HepG2 (cell line): ENCODE data around the gene RPLP2. TPM values are rescaled to one million over a fixed set of nuclear protein-coding genes. Genes with fewer than 3 reads are reported as not detected.

Source experiments
- FLYWCH1 ChIP-seq: sonication (generic); formaldehyde crosslinking; IDR thresholded peaks from 2 replicates; pipeline ENCODE4 v1.8.1; 2023; ENCODE audit warnings: mild to moderate bottlenecking, missing genetic modification reagents
- GABPA ChIP-seq, 2 experiments: IDR thresholded peaks; 2 replicates each; pipeline ENCODE4 v1.6.1; 2011 to 2016; ENCODE audit warnings: low read depth in 2 of 2, low read length in 1 of 2, missing biosample characterization in 1 of 2, missing genetic modification characterization in 1 of 2
- GTF3A ChIP-seq: sonication (generic); formaldehyde crosslinking; conservative IDR thresholded peaks from 2 replicates; pipeline ENCODE4 v1.4.0; 2020; ENCODE audit warnings: mild to moderate bottlenecking, missing genetic modification reagents
- JDP2 ChIP-seq: sonication (generic); formaldehyde crosslinking; IDR thresholded peaks from 2 replicates; pipeline ENCODE4 v1.8.1; 2022; ENCODE audit warnings: missing genetic modification reagents, borderline replicate concordance
- NFE2 ChIP-seq: sonication (generic); formaldehyde crosslinking; IDR thresholded peaks from 2 replicates; pipeline ENCODE4 v1.4.0; 2020; ENCODE audit warnings: missing genetic modification reagents
- RAD21 ChIP-seq: fragments of 450-650 bp; formaldehyde crosslinking; IDR thresholded peaks from 2 replicates; pipeline ENCODE4 v1.5.0; 2020; ENCODE audit warnings: mild to moderate bottlenecking
- SALL1 ChIP-seq: sonication (generic); formaldehyde crosslinking; IDR thresholded peaks from 2 replicates; pipeline ENCODE4 v1.8.0; 2022; ENCODE audit warnings: mild to moderate bottlenecking, missing genetic modification reagents
- SIN3A ChIP-seq: IDR thresholded peaks from 2 replicates; pipeline ENCODE4 v1.6.1; 2011; ENCODE audit warnings: low read depth, mild to moderate bottlenecking, control low read depth, low read length, borderline replicate concordance
- ZFP90 ChIP-seq: sonication (generic); formaldehyde crosslinking; IDR thresholded peaks from 2 replicates; pipeline ENCODE4 v1.8.0; 2022; ENCODE audit warnings: missing genetic modification reagents, mild to moderate bottlenecking, inconsistent platforms, borderline replicate concordance
- ZNF329 ChIP-seq: sonication (generic); formaldehyde crosslinking; IDR thresholded peaks from 2 replicates; pipeline ENCODE4 v1.9.0; 2021; ENCODE audit warnings: low read depth, mild to moderate bottlenecking, missing genetic modification reagents
- ZNF557 ChIP-seq: sonication (generic); formaldehyde crosslinking; IDR thresholded peaks from 2 replicates; pipeline ENCODE4 v1.4.0; 2020; ENCODE audit warnings: missing genetic modification reagents
- ZNF724P ChIP-seq: sonication (generic); formaldehyde crosslinking; IDR thresholded peaks from 2 replicates; pipeline ENCODE4 v1.8.0; 2022; ENCODE audit warnings: missing genetic modification reagents, borderline replicate concordance
- ZNF773 ChIP-seq: sonication (generic); formaldehyde crosslinking; IDR thresholded peaks from 2 replicates; pipeline ENCODE4 v1.4.0; 2020; ENCODE audit warnings: missing genetic modification reagents, borderline replicate concordance
- ZNF776 ChIP-seq: sonication (generic); formaldehyde crosslinking; IDR thresholded peaks from 2 replicates; pipeline ENCODE4 v1.4.0; 2020; ENCODE audit warnings: mild to moderate bottlenecking, missing genetic modification reagents
- polyA plus RNA-seq, 8 experiments: library from polyadenylated mRNA; depleted of rRNA in 3 of 8; stranded (reverse) in 7 of 8; unstranded in 1 of 8; fragments of >200 nt; fragmentation: Illumina TruSeq in 4 of 8; extraction: Trizol in 4 of 8; gene quantifications; 2 replicates each; pipeline versions ENCODE4 v1.2.1 to v1.2.3, GENCODE V29; 2011 to 2016; ENCODE audit warnings: low read depth in 4 of 8, missing spikeins in 1 of 8, mixed read lengths in 1 of 8; ENCODE audit not compliant: insufficient read depth in 1 of 8
- total RNA-seq, 5 experiments: library from RNA; depleted of rRNA; stranded (reverse); fragments of >200 nt; fragmentation: Illumina TruSeq; extraction: Trizol; gene quantifications; 2 replicates each; pipeline ENCODE4 v1.2.3, GENCODE V29; 2016; ENCODE audit warnings: low read depth in 1 of 5
- TF ChIP-seq, protein P1 (sequence below): sonication (generic); formaldehyde crosslinking; IDR thresholded peaks from 2 replicates; pipeline ENCODE4 v1.4.0; 2020; ENCODE audit warnings: missing genetic modification reagents
- TF ChIP-seq, protein P2 (sequence below): sonication (generic); formaldehyde crosslinking; IDR thresholded peaks from one replicate; pipeline ENCODE4 v1.5.1; 2020; ENCODE audit warnings: mild to moderate bottlenecking, missing genetic modification reagents; ENCODE audit errors: not compliant biosample characterization
- TF ChIP-seq, protein P3 (sequence below): sonication (generic); formaldehyde crosslinking; IDR thresholded peaks from 2 replicates; pipeline ENCODE4 v1.5.1; 2020; ENCODE audit warnings: missing genetic modification reagents, mild to moderate bottlenecking, borderline replicate concordance

RPLP2 gene
- total and polyA plus RNA-seq, 2 of the 13 experiments (the other 11 are each of a cell fraction or from before 2014, with no cell fraction given): 978 to 2,106 TPM

DNA sequence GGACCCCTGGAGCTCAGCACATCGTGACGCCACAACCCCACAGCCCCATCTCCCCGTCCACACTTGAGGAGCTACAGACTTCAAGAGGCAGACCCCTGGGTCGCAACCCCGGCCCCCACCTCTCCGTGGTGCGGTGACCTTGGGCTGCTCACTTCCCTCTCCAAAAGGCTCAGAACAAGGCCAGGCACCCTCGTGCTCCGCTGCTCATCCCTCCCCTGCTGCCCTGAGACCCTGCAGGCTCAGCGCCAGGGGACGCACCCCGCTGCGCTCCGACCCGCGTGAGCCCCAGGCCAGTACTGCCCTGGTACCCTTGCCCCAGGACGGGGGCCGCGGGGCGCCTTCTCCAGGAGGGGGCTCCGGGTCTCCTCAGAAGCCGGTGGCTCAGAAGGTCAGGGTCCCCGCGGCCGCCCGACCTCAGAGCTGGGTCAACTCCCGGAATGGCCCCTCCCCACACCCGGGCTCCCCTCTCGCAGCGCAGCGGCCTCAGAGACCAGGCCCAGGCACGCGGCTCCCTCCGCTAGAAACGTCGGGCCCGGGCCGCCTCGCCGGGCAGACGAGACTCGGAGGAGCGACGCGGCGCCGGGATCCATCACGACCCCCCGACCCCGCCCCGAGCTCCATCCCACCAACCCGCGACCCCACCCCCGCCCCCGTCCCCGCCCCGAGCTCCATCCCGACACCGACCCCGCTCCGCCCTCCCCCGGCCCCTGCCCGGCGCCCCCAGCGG is 33.0 kb upstream of the RPLP2 start (continued):
- TF ChIP-seq ZNF329 (CRISPR knock-in tag) (no peak), ZFP90 (CRISPR knock-in tag) (no peak), NFE2 (CRISPR knock-in tag) (no peak), JDP2 (CRISPR knock-in tag) (no peak), ZNF773 (no peak), FLYWCH1 (CRISPR knock-in tag) (no peak), RAD21 (peak; percentile 52), SIN3A (no peak), ZNF776 (CRISPR knock-in tag) (no peak; the same call in 1 of the 2 replicates), ZNF724P (no peak), GABPA (IDR thresholded peaks at IDR 0.05; ENCODE audit: low read depth, low read length) (no peak), GABPA (CRISPR knock-in tag; IDR thresholded peaks at IDR 0.05; ENCODE audit: low read depth) (no peak), SALL1 (peak; percentile 20; the same call in 1 of the 2 replicates), GTF3A (CRISPR knock-in tag) (no peak), ZNF557 (CRISPR knock-in tag) (no peak)
- TF ChIP-seq, protein P1, sequence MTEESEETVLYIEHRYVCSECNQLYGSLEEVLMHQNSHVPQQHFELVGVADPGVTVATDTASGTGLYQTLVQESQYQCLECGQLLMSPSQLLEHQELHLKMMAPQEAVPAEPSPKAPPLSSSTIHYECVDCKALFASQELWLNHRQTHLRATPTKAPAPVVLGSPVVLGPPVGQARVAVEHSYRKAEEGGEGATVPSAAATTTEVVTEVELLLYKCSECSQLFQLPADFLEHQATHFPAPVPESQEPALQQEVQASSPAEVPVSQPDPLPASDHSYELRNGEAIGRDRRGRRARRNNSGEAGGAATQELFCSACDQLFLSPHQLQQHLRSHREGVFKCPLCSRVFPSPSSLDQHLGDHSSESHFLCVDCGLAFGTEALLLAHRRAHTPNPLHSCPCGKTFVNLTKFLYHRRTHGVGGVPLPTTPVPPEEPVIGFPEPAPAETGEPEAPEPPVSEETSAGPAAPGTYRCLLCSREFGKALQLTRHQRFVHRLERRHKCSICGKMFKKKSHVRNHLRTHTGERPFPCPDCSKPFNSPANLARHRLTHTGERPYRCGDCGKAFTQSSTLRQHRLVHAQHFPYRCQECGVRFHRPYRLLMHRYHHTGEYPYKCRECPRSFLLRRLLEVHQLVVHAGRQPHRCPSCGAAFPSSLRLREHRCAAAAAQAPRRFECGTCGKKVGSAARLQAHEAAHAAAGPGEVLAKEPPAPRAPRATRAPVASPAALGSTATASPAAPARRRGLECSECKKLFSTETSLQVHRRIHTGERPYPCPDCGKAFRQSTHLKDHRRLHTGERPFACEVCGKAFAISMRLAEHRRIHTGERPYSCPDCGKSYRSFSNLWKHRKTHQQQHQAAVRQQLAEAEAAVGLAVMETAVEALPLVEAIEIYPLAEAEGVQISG (CRISPR knock-in tag): no peak; the same call in 1 of the 2 replicates
- TF ChIP-seq, protein P2, sequence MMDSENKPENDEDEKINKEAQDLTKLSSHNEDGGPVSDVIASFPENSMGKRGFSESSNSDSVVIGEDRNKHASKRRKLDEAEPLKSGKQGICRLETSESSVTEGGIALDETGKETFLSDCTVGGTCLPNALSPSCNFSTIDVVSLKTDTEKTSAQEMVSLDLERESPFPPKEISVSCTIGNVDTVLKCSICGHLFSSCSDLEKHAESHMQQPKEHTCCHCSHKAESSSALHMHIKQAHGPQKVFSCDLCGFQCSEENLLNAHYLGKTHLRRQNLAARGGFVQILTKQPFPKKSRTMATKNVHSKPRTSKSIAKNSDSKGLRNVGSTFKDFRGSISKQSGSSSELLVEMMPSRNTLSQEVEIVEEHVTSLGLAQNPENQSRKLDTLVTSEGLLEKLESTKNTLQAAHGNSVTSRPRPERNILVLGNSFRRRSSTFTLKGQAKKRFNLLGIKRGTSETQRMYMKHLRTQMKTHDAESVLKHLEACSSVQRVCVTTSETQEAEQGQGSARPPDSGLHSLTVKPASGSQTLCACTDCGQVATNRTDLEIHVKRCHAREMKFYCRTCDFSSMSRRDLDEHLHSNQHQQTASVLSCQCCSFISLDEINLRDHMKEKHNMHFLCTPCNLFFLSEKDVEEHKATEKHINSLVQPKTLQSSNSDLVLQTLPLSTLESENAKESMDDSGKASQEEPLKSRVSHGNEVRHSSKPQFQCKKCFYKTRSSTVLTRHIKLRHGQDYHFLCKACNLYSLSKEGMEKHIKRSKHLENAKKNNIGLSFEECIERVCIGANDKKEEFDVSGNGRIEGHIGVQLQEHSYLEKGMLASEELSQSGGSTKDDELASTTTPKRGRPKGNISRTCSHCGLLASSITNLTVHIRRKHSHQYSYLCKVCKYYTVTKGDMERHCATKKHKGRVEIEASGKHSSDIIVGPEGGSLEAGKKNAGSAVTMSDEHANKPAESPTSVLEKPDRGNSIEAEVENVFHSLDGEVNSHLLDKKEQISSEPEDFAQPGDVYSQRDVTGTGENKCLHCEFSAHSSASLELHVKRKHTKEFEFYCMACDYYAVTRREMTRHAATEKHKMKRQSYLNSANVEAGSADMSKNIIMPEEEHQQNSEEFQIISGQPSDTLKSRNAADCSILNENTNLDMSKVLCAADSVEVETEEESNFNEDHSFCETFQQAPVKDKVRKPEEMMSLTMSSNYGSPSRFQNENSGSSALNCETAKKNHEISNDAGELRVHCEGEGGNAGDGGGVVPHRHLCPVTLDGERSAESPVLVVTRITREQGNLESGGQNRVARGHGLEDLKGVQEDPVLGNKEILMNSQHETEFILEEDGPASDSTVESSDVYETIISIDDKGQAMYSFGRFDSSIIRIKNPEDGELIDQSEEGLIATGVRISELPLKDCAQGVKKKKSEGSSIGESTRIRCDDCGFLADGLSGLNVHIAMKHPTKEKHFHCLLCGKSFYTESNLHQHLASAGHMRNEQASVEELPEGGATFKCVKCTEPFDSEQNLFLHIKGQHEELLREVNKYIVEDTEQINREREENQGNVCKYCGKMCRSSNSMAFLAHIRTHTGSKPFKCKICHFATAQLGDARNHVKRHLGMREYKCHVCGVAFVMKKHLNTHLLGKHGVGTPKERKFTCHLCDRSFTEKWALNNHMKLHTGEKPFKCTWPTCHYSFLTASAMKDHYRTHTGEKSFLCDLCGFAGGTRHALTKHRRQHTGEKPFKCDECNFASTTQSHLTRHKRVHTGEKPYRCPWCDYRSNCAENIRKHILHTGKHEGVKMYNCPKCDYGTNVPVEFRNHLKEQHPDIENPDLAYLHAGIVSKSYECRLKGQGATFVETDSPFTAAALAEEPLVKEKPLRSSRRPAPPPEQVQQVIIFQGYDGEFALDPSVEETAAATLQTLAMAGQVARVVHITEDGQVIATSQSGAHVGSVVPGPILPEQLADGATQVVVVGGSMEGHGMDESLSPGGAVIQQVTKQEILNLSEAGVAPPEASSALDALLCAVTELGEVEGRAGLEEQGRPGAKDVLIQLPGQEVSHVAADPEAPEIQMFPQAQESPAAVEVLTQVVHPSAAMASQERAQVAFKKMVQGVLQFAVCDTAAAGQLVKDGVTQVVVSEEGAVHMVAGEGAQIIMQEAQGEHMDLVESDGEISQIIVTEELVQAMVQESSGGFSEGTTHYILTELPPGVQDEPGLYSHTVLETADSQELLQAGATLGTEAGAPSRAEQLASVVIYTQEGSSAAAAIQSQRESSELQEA (CRISPR knock-in tag): peak; percentile 60
- TF ChIP-seq, protein P3, sequence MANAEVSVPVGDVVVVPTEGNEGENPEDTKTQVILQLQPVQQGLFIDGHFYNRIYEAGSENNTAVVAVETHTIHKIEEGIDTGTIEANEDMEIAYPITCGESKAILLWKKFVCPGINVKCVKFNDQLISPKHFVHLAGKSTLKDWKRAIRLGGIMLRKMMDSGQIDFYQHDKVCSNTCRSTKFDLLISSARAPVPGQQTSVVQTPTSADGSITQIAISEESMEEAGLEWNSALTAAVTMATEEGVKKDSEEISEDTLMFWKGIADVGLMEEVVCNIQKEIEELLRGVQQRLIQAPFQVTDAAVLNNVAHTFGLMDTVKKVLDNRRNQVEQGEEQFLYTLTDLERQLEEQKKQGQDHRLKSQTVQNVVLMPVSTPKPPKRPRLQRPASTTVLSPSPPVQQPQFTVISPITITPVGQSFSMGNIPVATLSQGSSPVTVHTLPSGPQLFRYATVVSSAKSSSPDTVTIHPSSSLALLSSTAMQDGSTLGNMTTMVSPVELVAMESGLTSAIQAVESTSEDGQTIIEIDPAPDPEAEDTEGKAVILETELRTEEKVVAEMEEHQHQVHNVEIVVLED (CRISPR knock-in tag): no peak; the same call in 1 of the 2 replicates
